Fibroblast of skin of right quadriceps (primary cell): ENCODE measurements around the gene SERTAD2.

Source experiments
- DNase-seq: peaks from one replicate; pipeline ENCODE4 v3.0.0-alpha.2; 2013

Gene SERTAD2

DNA sequence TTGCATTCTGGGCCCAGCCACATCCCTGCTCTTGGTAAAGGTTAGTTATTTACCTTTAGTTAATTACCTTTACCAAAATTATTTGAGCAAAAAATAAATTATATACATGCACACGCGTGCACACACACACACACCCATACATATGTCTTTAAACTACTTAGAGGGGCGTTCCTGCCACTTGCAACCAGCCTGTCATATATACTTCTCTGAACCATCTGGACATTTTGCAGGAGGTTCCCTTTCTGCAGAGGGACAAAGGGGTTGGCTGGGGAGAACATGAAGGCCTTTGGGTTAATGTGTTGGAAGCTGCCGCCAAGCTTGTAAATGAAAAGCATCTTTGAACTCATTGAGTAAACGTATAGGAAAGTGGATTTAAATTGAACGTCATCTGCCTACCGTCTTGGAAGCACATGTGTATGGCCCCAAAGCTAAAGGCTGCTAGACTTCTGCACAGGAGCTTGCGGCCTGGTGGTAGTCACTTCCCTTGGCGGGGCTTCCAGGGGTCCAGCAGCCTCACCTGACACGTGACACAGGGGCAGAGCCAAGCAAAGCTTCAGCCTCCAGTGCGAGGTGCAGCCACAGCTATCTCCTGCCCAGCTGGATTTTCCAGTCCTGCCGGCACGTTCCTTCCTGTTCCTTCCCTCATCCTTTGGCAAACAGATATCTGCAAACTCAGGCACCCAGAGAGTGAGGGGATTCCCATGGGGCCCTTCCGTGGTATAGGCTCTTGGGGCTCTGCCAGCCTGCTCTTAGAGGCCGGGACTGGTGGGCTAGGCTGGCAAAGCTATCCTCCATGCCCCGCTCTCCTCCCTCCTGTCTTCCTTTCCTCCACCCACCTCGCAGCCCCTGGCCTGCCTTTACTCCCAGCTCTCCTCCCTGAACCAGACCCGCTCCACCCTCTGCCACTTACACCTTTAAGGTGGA lies 46.1 kb downstream of the SERTAD2 start:
- no peak for DNase-seq

DNA sequence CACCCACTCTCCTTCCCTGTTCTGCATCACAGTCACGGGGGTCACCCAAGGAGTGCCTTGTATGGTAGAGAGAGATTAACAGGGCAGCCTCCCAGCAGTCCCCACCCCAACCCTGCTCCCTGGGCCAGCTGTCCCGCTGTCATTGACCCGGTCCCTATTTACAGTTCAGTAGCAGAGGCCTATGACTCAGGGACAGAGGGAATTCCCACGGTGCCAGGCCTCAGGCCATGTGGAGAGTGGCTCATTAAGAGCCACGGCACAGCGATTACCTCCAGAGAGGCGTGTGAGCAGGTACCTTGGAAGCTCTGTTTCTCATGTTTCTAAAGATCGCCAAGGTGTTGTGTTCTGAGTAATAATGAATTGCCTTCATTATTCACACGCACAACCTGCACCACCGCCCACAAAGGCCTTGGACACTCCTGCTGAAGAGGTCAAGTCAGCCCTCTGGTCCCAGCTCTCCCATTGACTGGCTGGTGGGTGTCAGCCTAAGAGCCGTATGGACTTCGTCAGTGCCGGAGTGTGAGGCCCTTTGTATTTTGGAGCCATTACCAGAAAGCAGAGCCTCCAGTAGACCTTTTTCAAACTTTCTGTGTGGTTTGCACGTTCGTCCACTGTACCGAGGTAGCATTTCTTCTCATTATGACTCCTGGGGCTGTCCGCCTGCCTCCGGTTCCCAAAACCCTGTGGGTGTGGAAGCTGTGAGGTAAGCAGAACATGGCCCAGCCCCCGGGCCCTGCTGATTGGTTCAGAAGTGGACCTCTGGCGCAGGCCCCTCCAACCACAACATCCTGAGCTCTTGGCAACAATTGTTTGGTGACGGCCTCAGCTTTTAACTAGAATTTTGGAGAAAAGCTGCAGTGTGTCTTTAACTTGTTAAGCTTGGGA lies 47.0 kb downstream of the SERTAD2 start:
- DNase-seq: peak; percentile 65

DNA sequence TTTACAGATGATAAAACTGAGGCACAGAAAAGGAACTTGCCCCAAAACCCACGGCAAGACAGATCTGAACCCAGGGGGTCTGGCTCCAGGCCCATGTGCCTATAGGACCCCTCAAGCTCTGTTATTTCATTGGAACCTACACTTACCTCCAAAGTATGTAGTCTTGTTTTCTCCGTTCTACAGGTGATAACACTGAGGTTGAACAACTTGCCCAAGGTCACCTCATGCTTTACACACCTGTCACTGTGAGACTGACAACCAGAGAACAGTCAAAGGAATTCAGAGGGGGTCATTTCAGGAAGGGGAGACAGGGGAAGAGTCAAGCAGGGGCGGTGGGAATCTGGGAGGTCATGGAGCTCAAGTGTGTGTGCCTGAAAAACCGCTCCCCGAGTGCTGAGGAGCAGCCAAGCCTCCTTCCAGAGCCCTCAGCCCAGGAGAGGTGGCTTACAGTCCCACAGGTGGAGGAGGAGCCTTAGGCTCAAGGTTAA lies 47.7 kb downstream of the SERTAD2 start:
- no peak for DNase-seq

DNA sequence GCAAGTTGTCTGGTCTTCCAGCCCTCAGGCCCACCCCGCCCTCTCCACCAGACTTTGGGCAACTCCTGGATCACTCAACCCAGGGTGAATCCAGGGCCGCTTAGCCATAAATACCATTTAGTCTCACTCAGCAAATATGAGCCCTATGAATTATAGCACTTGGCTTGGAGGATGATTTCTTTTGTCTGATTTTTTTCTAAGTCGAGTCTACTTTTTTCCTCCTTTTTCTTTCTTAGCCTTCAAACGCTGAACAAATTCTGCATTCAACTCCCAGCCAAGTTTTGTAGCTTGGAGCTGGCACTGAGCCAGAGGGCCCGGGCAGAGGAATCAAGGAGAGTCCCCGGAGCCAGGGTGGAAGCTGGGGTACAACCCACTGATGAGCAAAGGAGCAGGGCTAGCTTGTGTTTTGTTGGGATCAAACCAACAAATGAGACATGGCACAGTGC lies 48.7 kb downstream of the SERTAD2 start:
- DNase-seq: peak; percentile 87

DNA sequence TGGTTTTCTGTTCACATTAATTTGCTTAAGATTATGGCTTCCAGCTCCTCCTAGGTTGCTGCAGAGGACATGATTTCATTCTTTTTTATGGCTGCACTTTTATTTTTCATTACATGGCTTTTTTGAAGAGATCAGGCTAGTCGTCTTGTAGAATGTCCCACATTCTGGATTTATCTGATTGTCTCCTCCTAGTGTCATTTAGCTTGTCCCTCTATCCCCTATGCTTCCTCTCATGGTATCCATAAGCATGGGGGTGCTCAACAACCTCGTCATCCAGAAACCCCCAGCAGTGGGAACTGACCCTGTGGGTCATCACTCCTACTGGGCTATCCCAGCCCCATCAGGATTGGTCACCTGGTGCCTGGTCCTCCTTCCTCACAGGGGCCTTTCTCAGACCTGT lies 49.6 kb downstream of the SERTAD2 start:
- no peak for DNase-seq

DNA sequence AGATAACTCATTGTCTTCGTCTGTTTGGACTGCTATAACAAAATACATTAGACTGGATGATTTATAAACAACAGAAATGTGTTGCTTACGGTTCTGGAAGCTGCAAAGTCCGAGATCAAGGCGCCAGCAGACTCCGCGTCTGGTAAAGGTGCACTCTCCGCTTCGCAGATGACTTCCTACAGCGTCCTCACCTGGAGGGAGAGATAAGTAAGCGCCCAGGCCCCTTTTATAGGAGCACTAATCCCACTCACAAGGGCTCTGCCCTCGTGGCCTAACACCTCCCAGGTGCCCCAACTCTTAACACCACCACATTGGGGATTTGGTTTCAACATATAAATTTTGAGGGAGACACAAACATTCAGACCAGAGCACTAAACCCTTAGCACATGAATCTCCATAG lies 51.3 kb downstream of the SERTAD2 start:
- DNase-seq: no peak

DNA sequence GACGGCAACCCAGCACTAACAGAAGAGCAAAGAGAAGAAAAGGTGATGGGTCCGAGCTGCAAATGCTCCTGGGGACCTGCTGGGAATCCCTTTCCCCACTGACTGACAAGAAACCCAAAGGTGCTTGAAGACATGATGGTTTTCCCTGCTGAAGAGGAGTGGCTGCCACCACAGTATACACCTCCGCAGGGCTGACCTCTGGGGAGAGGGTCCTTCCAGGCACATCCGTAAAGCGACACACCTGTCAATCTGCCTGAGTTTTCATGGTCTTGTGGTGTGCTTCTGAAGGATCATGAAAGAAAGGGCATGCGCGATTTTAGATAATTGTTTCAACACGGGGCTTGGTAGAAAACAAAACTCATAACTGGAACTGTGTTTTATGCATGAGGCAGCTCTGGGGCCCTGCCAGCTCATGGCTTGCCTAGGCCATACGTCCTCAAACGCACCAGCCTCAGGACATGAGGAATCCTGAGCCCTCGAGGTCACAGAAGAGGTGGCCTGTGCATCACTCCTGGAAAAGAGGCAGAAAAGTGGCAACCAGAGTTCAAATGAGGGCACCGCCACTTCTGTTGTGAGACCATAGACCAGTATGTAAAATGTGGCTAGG lies 51.8 kb downstream of the SERTAD2 start:
- DNase-seq: no peak

DNA sequence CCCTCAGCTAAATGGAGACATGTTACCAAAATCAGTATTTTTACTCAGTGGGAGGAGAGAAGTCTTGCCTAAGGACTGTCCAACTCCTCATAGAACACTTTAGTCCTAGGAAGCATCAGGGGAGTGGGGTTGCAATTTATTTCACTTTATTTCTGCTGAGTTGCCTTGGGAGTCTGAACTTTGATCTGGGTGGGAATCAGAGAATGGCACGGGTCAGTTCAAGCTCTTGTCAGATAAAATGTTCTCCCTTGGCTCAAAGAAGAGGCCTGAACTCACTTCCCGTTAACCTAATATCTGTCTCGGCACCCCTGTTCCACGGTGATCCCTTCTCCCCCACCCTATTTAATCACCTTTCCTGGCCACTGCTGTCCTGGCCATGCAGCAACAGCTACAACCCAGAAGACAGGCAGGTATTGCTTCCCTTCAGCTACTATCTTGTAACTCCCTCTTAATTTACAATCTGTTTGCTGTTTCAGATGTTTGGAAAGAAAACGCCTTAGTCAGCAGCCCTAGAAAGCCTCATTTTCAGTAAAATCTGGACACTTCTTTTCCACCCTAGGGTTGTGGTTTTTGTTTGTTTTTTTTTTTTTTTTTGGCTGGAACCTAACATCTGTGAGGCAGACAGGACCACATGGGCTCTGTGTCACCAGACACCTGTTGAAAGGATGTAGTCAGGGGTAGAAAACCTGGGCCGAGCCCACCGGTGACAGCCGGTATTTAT lies 52.5 kb downstream of the SERTAD2 start:
- DNase-seq: no peak

DNA sequence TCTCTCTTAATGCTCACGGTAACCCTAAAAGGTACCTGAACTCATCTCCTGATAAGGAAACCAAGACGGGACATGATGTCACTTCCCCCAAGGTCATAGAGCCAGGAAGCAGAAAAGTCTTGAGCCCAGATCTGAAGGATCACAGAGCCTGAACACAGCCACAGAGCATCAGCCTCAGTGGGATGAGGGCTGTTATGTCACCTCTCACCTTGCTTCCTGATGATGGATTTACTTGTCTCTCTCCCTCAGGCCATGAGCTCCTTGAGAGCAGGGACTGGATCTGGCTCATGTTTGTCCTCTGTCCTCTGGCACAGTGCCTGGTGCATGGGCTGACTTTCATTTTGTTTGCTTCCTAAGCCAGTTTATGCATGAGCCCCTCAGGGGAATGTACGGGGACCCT lies 54.2 kb downstream of the SERTAD2 start:
- DNase-seq: no peak

DNA sequence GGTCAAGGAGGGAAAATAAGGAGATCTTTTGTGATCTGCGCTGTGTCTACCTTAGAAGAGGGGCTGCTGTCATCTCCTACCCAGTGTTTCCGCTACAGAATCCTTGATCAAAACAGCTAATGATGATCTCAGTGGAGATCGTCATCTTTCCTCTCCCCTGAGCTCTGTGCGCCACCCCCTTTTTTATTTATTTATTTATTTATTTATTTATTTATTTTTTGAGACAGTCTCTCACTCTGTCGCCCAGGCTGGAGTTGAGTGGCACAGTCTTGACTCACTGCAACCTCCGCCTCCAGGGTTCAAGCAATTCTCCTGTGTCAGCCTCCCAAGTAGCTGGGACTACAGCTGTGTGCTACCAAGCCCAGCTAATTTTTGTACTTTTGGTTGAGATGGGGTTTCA lies 55.5 kb downstream of the SERTAD2 start:
- no peak for DNase-seq

DNA sequence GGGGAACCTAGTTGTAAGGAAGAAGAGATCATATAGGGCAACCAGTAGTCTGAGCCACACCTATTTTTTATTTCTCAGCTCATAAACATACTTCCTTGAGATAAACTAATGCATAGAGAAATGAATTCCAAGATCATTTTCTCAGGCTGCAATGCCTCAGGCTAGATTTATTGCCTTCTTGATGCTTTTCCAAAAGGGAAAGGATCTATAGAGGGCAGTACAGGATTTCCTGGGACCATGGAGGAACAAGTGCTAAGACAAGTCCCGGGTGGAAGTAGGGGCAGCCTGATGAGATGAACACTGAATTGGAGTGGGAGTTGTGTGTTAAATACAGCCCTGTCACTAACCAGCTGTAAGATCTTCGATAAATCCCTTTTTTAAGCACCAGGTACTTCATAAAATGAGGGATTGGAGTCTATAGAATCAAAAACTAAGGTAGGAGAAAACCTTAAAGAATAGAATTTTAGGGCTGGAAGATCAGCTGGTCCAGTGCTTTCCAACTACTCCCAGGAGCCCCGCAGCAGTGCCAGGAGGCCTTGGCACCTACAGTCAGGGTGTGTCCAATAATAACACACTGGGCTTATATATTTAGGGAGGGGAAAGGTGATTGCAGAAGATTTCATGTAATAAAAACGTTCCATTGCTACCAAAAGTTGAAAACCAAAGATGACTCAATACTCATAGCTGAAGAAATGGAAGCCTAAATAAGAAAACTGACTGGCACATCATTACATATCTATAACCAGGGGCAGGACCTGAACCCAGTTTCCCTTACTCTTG lies 58.1 kb downstream of the SERTAD2 start:
- DNase-seq: peak; percentile 50

DNA sequence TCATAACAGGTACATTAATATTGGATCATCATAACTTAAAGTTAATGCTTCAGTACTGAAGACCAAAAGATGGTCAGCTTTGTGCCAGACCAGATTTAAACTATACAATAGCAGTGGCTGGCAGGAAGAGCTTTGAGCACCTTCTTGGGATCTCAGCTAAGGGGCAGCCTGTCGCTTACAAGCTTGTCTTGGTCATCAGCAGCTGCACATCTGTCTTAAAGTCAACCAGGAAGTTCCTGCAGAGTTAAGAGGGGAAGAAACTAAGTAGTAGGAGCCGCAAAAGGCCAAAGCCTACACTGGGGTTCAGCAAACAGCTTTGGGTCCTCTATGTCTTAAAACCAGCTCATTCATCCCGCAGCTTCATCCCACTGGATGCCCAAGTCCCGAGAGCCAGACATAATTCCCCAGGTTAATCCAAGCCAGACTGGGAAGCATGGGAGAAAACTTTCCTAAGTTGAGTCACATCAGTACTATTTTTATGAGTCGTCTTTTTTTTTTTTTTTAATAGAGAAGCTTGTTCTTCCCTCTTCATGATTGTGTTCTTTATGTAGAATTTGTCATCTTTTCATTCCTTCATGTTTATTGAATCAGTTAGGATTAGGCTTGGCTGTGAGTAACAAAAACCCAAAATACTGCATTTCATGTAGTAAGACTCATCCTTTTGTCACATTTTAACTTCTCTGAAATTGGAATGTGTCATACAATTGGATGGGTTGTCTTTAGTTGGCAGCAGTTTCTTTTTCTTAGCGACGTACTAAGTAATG lies 59.3 kb downstream of the SERTAD2 start:
- DNase-seq: peak; percentile 87

DNA sequence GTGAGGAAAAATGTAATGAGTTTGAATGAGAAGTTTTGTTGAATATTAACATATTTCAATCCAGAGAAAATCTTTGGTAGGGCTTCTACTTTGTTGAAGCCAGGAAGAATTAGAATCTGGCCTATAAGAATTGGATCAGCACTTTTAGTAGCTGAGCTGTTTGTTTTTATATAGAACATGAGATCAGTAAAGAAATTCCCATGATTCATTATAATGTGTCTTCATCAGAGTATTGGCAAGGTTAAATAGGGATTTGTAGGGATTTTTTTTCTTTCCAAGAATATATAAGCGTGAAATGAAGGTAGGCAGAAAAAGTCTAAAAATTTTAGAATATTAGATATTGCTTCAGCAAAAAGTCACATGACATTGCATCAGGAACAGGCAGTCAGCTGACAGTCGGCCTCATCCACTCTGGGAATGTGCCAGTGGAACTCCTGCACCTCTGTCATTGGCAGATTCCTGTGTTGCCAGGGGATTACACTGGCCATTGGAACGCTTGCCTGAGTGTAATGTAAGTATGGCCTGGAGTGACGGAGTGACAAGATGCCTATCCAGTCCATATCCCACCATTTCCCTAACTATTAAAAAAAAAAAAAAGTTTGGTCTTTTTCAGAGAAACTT lies 60.6 kb downstream of the SERTAD2 start:
- DNase-seq: no peak

DNA sequence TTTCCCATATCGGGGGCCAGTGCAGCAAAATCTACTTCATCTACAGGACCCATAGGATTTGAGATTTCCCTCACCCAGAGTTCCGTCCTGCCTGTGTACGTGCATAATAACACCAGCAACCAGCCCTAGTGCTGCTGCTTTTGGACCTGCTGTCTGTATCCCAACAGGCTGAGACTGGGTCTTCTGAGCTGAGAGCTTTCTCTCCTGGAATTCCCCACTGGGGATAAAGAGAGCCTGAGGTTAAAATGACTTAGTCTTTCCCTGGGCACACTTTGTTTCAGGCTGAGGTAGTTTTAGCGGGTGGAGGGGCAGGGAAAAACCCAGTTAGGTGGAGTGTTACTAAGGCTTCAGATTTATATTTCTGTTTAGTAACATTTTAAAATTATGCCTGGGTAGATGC lies 62.5 kb downstream of the SERTAD2 start:
- no peak for DNase-seq

DNA sequence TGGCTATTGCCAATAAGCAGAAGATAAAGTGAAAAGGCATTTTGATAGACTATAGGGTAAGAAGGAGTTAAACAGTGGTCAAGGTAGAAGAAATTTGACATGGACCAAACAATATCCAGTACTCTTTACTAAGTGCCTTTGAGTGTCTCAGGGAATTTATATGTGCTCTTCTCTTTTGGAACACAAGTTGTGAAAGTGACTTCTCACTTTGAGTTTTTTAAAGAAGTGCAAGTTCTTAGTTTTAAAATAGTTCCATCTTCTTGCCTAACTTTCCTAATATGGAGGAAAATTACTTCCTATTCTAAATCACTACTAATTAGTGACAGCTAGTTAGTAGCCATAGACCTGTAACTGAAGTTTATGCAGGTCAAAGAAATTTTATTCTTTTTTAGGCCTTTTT lies 66.2 kb downstream of the SERTAD2 start:
- DNase-seq: no peak

DNA sequence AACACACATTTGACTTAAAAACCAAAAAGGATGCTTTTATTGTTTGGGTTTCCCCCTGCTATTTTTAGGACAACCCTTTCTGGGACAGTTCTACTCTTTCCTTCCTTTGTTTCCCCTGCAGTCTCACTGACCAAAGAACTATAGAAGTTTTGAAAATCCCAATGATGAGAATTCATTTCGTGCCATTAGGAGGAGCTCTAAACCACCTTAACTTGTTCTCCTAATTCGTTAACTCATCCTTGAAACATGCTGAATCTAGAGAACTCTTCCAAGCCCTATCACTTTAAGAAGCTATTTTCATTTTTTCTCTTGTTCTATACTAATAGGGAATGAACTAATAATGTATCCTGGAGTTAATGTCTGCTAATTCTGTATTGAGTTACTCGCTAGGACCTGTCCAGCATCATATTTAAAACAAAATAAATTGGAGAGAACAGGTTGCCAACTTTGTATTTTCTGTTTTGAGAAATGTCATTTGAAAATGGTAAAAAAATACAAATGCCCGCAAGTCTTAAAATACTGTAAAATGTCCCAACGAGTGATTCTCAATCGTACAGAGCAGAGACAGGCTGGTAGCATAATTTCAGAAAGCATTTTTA lies 66.7 kb downstream of the SERTAD2 start:
- peak; percentile 62 for DNase-seq

DNA sequence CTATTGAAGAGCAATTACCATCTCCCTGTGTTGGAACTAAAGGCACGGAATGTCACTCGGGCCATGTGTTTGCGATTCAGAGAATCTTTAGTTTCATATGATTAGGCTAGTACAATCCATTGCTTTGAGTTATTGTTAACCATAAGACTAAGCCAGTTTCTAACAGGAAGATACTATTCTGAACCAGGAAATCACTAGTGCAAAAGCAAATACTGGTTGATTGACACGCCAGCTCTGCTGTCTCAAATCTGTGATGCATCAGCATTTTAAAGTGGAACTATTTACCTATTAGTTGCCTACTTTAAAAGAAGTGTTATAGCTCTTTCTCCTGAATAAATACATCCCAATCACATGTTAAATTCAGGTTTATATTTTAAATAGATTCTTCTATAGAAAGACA lies 67.7 kb downstream of the SERTAD2 start:
- no peak for DNase-seq

DNA sequence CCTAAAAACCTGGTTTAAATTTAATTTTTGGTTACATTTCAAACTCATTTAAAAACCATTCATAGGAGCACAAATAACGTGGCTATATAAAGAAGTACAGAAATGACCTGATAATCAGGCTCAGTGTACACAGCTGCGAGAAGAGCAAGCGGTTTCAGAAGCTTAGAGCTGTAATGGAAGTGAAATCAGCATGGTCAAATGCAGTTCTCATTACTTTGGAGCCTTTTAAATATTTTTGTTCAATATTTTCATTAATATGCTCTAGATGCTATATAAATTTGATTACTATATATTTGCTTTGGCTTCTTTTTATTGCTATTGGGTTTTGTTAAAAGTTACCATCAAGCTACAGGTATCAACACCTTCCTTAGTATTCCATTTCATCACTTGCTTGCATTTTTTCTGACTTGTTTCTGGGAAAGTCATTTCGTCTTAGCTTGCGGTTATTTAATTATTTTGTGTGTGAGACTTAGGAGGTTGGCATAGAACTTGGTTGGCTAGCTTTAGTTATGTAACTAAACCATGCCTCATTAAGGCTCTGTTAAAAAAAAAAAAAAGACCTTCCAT lies 70.9 kb downstream of the SERTAD2 start:
- DNase-seq: no peak

DNA sequence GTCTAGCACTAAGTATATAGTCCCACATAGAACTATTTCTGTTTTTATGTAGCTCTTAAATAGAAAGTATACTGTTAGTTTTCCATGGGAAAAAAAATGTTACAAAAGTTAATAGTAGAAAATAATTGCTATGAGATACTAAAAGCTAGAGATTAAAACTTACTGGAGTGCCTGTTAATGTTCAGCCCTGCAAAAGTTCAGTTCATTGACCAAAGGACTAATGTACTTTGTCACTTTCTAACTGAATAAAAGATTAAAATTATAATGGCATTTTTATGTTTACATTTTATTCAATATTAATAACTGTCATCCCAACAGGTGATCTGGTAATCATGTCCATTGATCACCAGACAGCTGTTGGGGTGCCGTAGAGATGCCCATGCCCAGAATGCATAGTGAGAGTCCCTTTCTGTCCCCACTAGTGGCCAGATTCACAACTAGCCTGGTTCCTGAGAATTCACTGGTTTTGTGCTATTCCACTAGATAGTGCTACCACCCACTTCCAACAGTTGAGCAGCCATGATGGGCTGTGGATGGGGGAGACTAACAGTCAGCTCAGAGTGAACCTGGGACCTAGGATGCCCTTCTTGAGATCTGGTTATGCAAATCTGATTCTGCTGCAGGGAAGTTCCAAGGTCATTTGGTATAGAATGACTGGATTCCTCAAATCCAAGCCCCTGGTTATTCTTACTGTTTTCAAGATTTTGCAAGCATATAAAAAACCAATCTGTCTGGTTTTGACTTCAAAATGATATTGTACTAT lies 71.8 kb downstream of the SERTAD2 start:
- no peak for DNase-seq
